DND-41 (cell line): ENCODE measurements around the gene ZNF580.

Source experiments
- EZH2 ChIP-seq: IDR thresholded peaks from 3 replicates; pipeline ENCODE4 v1.6.1; 2012; ENCODE audit warnings: borderline replicate concordance, low read depth, mild to moderate bottlenecking, moderate library complexity, low read length, inconsistent platforms; ENCODE audit not compliant: severe bottlenecking
- TF ChIP-seq, protein P1 (sequence below): IDR thresholded peaks from 2 replicates; pipeline ENCODE4 v1.5.1; 2012; ENCODE audit warnings: borderline replicate concordance, low read length, moderate library complexity, mild to moderate bottlenecking; ENCODE audit not compliant: poor library complexity, severe bottlenecking; ENCODE audit errors: extremely low read depth

DNA sequence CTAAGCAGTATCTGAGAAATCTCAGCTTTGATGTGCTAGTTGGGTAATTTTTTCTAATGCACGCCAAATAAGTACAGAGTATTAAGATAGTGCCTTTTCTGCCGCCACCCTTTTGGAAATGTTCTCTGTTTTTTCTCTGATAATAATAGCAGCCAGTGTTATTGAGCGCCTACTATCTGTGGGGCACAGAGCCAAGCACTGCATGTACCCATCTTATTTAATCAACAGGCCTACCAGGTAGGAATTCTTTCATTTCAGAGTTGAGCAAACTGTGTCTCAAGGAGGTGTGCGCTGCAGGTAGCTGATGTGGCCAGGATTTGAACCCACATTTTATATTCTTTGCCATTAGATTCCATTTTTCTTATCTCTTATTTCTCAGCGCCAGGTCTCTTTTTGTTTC is 35.6 kb downstream of the ZNF580 start:
- TF ChIP-seq, protein P1, sequence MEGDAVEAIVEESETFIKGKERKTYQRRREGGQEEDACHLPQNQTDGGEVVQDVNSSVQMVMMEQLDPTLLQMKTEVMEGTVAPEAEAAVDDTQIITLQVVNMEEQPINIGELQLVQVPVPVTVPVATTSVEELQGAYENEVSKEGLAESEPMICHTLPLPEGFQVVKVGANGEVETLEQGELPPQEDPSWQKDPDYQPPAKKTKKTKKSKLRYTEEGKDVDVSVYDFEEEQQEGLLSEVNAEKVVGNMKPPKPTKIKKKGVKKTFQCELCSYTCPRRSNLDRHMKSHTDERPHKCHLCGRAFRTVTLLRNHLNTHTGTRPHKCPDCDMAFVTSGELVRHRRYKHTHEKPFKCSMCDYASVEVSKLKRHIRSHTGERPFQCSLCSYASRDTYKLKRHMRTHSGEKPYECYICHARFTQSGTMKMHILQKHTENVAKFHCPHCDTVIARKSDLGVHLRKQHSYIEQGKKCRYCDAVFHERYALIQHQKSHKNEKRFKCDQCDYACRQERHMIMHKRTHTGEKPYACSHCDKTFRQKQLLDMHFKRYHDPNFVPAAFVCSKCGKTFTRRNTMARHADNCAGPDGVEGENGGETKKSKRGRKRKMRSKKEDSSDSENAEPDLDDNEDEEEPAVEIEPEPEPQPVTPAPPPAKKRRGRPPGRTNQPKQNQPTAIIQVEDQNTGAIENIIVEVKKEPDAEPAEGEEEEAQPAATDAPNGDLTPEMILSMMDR, result no peak
- TF ChIP-seq EZH2, result no peak
